GM19035 (cell line): ENCODE results near the gene HOXC5.
"Not testable (repeated sequence)": the region's sequence is repeated elsewhere in the genome, so short reads cannot be mapped to it uniquely, and the experiment has no call there.

ENCODE experiments used
- ATAC-seq: cut with Tn5 transposase; IDR thresholded peaks from one replicate; pipeline ENCODE4 v1.9.1; 2021; ENCODE audit not compliant: unreplicated experiment

The HOXC5 gene

GRCh38 chr12:54060174-54060974 lies 27.5 kb downstream of the HOXC5 start:
- ATAC-seq: no peak

- no peak for ATAC-seq
Observed at GRCh38 chr12:54060975-54061778, 28.3 kb downstream of the HOXC5 start.

GRCh38 chr12:54065677-54066076 lies 32.8 kb downstream of the HOXC5 start:
- ATAC-seq: no peak

GRCh38 chr12:54066408-54066807 lies 33.6 kb downstream of the HOXC5 start:
- ATAC-seq: no peak

GRCh38 chr12:54068418-54069070 lies 35.7 kb downstream of the HOXC5 start:
- ATAC-seq: no peak

GRCh38 chr12:54071942-54072341 lies 39.1 kb downstream of the HOXC5 start:
- ATAC-seq: no peak

- ATAC-seq: no peak
Observed at GRCh38 chr12:54074308-54074707, 41.5 kb downstream of the HOXC5 start.

GRCh38 chr12:54075409-54075808 lies 42.6 kb downstream of the HOXC5 start:
- ATAC-seq: no peak

- no peak for ATAC-seq
Observed at GRCh38 chr12:54075974-54076373, 43.1 kb downstream of the HOXC5 start.

- not testable (repeated sequence) for ATAC-seq
Observed at GRCh38 chr12:54077843-54078242, 45.0 kb downstream of the HOXC5 start.

- ATAC-seq: not testable (repeated sequence)
Observed at GRCh38 chr12:54079115-54079514, 46.3 kb downstream of the HOXC5 start.

- ATAC-seq: not testable (repeated sequence)
Observed at GRCh38 chr12:54080008-54080924, 47.4 kb downstream of the HOXC5 start.

GRCh38 chr12:54081053-54081514 lies 48.2 kb downstream of the HOXC5 start:
- ATAC-seq: not testable (repeated sequence)

- ATAC-seq: not testable (repeated sequence)
Observed at GRCh38 chr12:54081581-54082396, 48.9 kb downstream of the HOXC5 start.

GRCh38 chr12:54082397-54082892 lies 49.6 kb downstream of the HOXC5 start:
- no peak for ATAC-seq
